ENCODE results near the gene TMEM184A.
A peak's percentile ranks its signal among the peaks of the same experiment; 100 is the strongest.

The TMEM184A gene

GRCh38 chr7:1505731-1506550 lies 50.1 kb downstream of the TMEM184A start:
- DNase-seq (ENCODE audit: low read depth in 4 of 4, low spot score in 1 of 4), result no peak

- DNase-seq (ENCODE audit: low read depth in 4 of 4, low spot score in 1 of 4), result peak; percentile 71 to 83 (median 78)
Measured at GRCh38 chr7:1503816-1504775, 51.9 kb downstream of the TMEM184A start, which contains the start of gene INTS1. Gene INTS1 (minus strand): TSS chr7:1504389. CDS start chr7:1503960, 429 bp downstream.

GRCh38 chr7:1503390-1503789 lies 52.6 kb downstream of the TMEM184A start:
- no peak for DNase-seq (ENCODE audit: low read depth in 4 of 4, low spot score in 1 of 4)

GRCh38 chr7:1502845-1503244 lies 53.2 kb downstream of the TMEM184A start:
- no peak for DNase-seq (ENCODE audit: low read depth in 4 of 4, low spot score in 1 of 4)

- DNase-seq (ENCODE audit: low read depth in 4 of 4, low spot score in 1 of 4), result no peak
Measured at GRCh38 chr7:1501487-1502270, 54.3 kb downstream of the TMEM184A start.

- no peak for DNase-seq (ENCODE audit: low read depth in 4 of 4, low spot score in 1 of 4)
Measured at GRCh38 chr7:1500064-1500807, 55.8 kb downstream of the TMEM184A start.

- no peak for DNase-seq (ENCODE audit: low read depth in 4 of 4, low spot score in 1 of 4)
Measured at GRCh38 chr7:1499367-1500029, 56.5 kb downstream of the TMEM184A start.

GRCh38 chr7:1498370-1499305 lies 57.4 kb downstream of the TMEM184A start:
- DNase-seq (ENCODE audit: low read depth in 4 of 4, low spot score in 1 of 4), result no peak

- DNase-seq (ENCODE audit: low read depth in 4 of 4, low spot score in 1 of 4), result no peak
Measured at GRCh38 chr7:1497293-1497927, 58.6 kb downstream of the TMEM184A start.

GRCh38 chr7:1496531-1497292 lies 59.3 kb downstream of the TMEM184A start:
- no peak for DNase-seq (ENCODE audit: low read depth in 4 of 4, low spot score in 1 of 4)

- DNase-seq (ENCODE audit: low read depth in 4 of 4, low spot score in 1 of 4), result no peak
Measured at GRCh38 chr7:1495564-1496242, 60.3 kb downstream of the TMEM184A start.

GRCh38 chr7:1494866-1495563 lies 61.0 kb downstream of the TMEM184A start:
- DNase-seq (ENCODE audit: low read depth in 4 of 4, low spot score in 1 of 4), result no peak

GRCh38 chr7:1494447-1494846 lies 61.6 kb downstream of the TMEM184A start:
- DNase-seq (ENCODE audit: low read depth in 4 of 4, low spot score in 1 of 4), result no peak

- no peak for DNase-seq (ENCODE audit: low read depth in 4 of 4, low spot score in 1 of 4)
Measured at GRCh38 chr7:1493571-1493970, 62.4 kb downstream of the TMEM184A start.

- no peak for DNase-seq (ENCODE audit: low read depth in 4 of 4, low spot score in 1 of 4)
Measured at GRCh38 chr7:1493129-1493528, 62.9 kb downstream of the TMEM184A start.

- no peak for DNase-seq (ENCODE audit: low read depth in 4 of 4, low spot score in 1 of 4)
Measured at GRCh38 chr7:1492640-1493039, 63.4 kb downstream of the TMEM184A start.

All from stimulated activated CD4-positive, alpha-beta T cell treated with anti-CD3 and anti-CD28 coated beads, Interleukin-1b, Interleukin-23, amount 100 ng/mL, for 24 hours (primary cell).